ENCODE results near the gene U2AF1L4. TPM values are rescaled to one million over a fixed set of nuclear protein-coding genes. Genes with fewer than 3 reads are reported as not detected.

The U2AF1L4 gene
- total RNA-seq, 2 experiments from 2014 or later, result 23.3 to 24.0 TPM

DNA sequence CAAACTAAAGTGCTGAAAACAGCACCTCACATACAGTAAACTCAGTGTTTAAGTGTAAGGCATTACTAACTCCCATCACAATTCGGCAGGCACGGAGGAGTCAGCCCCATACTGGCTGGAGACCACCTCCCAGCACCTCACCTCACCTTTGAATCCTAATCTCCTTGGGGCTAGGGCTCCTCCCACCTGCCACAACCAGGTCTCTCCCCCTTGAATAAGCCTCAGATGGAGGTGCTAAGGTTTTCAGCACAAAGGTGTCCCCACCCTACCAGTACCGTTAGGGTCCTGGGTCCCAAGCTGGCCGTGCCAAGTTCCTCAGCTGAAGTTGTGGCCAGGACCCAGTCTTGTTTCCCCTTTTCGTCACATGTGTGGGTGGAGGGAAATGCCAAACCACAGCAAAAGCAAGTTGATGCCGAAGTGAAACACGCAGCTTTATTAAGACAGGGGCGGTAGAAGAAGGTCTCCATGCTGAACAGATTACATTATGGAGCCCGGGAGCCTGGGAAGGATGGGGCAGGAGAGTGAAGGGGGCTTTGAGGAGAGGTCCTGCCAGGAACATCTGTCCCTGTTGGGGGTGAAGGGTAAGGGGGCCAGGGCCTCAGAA is 3.0 kb downstream of the U2AF1L4 start, which contains the start of gene IGFLR1:
Gene IGFLR1, minus strand, starts transcription at position 332 of the 604 bp plus-strand sequence. CDS start 1,272 bp downstream, outside the sequence.
- no peak for ATAC-seq
- Mint-ChIP-seq H3K9me3 (ENCODE audit: insufficient read depth) (no peaks in the 10 kb centered on the region), H3K27ac (peak within 1 kb of the TSS; percentile 93), H3K27me3 (ENCODE audit: low read depth) (no peaks in the 10 kb centered on the region), H3K4me3 (peak within 1 kb of the TSS; percentile 93), H3K36me3 (ENCODE audit: low read depth) (peaks cover 32% of the 10 kb centered on the region), H3K4me1 (ENCODE audit: low read depth) (peaks cover 55% of the 10 kb centered on the region)
- DNase-seq, result peak; percentile 80
- CTCF ChIA-PET, result interaction anchor here (0.9 to 2.0 kb wide), 4 partner anchors 12 to 189 kb away, joined by 3 to 7 read pairs (median 4); no protein-coding TSS in a partner anchor
- POLR2A ChIA-PET, result interaction anchor here (0.9 to 4.3 kb wide), 4 partner anchors 24 to 42 kb away, joined by 3 to 14 read pairs (median 4); partner anchors contain the start of gene KMT2B

- H3K4me3 Mint-ChIP-seq, result peak overlapping the region; percentile 90
- H3K9me3 Mint-ChIP-seq (ENCODE audit: insufficient read depth), result no peaks in the 10 kb centered on the region
- H3K4me1 Mint-ChIP-seq (ENCODE audit: low read depth), result peaks cover 54% of the 10 kb centered on the region
- peaks cover 37% of the 10 kb centered on the region for H3K36me3 Mint-ChIP-seq (ENCODE audit: low read depth)
- no peak for ATAC-seq
- CTCF ChIA-PET, result interaction anchor here (0.6 to 1.7 kb wide), 7 partner anchors 18 to 191 kb away, joined by 3 to 10 read pairs (median 7); no protein-coding TSS in a partner anchor
- POLR2A ChIA-PET, result interaction anchor here (0.5 to 4.3 kb wide), 9 partner anchors 10 to 154 kb away, joined by 3 to 14 read pairs (median 4); partner anchors contain the start of gene KMT2B
- peak overlapping the region; percentile 93 for H3K27ac Mint-ChIP-seq
- DNase-seq, result no peak
- no peaks in the 10 kb centered on the region for H3K27me3 Mint-ChIP-seq (ENCODE audit: low read depth)
Observed at GRCh38 chr19:35741203-35741515, 4.1 kb downstream of the U2AF1L4 start.

DNA sequence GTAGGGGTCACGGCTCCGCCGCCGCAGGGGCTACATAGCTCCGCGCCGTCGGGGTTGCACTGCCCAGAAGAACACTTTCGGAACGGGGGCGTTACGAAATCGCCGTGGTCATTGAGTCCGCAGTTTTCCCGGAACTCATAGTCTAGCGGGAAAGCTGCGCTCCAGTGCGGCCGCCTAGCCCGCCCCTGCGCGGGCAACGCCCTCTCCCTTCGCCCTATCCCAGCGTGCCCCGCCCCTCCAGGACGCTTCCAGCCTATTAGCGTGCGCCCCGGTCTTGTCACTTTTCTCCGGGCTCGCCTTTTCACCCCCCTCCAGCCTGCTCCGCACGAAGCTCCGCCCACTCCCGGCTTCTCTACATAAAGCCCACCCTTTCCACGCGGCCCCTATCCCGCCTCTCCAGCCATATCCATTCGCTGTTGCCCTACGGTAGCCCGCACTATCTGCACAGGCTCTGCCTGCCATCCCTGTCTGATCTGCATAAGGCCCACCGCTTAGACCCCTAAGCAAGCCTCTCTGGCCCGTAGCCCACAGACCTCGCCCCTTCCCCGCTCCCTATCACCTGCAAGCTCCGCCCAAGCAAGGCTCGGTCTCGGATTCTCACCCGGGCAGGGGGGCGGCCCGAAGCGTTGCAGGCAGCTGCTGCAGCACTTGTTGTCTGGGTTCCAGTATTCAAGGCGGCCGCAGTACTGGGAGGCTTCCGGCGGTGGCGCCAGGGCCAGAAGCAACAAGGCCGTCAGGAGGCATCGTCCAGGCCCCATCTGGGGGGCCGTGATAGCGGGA is 4.6 kb downstream of the U2AF1L4 start:
- peak; percentile 74 for ATAC-seq
- DNase-seq, result peak; percentile 99
- Mint-ChIP-seq H3K36me3 (ENCODE audit: low read depth) (peaks cover 39% of the 10 kb centered on the region), H3K4me3 (peak overlapping the region; percentile 90), H3K27ac (peak overlapping the region; percentile 92), H3K4me1 (ENCODE audit: low read depth) (peaks cover 50% of the 10 kb centered on the region), H3K27me3 (ENCODE audit: low read depth) (no peaks in the 10 kb centered on the region), H3K9me3 (ENCODE audit: insufficient read depth) (no peaks in the 10 kb centered on the region)
- POLR2A ChIA-PET, result interaction anchor here (0.5 to 4.3 kb wide), 9 partner anchors 11 to 154 kb away, joined by 3 to 14 read pairs (median 4); partner anchors contain the start of gene KMT2B
- CTCF ChIA-PET, result interaction anchor here (0.6 to 1.7 kb wide), 10 partner anchors 13 to 192 kb away, joined by 3 to 10 read pairs (median 4); no protein-coding TSS in a partner anchor

DNA sequence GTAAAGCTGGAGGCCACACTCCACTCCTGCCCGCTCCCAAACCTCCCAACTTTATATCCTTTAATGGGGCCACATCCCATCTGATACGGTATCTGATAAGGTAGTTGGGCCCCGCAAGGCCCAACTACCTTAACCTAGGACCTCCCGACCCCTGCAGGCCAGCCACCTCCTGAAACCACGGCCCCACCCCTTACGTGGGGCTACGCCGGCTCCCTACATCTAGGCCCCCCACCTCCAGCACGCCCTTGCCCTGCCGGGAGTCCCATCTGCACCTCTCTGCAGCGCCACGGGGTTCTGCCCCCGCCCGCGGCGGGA is 5.2 kb downstream of the U2AF1L4 start:
- POLR2A ChIA-PET, result interaction anchor here (0.9 to 4.3 kb wide), 7 partner anchors 11 to 28 kb away, joined by 3 to 14 read pairs (median 5); partner anchors contain the start of gene KMT2B
- H3K36me3 Mint-ChIP-seq (ENCODE audit: low read depth), result peaks cover 43% of the 10 kb centered on the region

DNA sequence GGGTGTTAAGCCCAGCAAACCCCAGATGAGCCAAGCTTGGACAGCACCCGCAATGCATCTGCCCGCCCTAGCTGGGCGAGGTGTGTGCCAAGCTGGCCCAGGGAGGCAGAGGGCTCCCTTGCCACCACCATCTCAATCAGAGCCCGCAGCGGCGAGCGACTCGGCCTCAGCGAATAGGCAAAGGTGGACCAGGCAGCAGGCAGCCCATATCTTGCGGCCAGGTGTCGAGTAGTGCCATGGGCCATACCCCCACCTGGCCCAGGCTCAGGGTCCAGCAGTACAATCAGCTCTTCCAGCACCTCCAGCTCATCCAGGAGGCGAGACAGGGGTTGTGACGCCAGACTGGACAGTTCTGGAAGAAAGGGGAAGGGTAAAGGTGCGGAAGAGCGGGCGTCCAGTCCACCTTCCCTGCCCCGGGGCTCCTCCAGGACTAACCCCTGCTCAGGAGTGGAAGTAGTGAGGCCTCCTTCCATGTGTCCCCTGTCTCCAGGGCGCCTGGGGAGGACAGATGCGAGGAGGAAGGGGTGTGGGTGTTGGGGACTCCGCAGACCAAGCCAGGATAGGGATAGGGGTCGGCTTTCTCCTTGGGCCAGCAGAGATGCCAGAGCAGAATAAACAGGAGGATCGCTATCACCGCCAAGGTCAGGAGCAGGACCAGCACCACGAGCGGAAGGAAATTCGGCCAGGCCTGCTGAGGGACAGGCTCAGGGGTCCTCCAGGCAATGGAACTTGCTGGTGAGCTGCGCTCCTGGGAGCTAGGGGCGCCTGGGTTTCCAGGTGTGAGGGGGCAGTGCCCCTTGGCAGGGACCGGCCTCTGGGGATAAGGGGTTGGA is 5.7 kb downstream of the U2AF1L4 start:
- POLR2A ChIA-PET, result interaction anchor here (1.2 to 4.3 kb wide), 5 partner anchors 11 to 27 kb away, joined by 3 to 14 read pairs (median 5); partner anchors contain the start of gene KMT2B
- Mint-ChIP-seq H3K36me3 (ENCODE audit: low read depth) (peaks cover 47% of the 10 kb centered on the region), H3K4me3 (peak overlapping the region; percentile 90), H3K4me1 (ENCODE audit: low read depth) (peaks cover 46% of the 10 kb centered on the region), H3K27me3 (ENCODE audit: low read depth) (no peaks in the 10 kb centered on the region), H3K27ac (no peak overlapping the region), H3K9me3 (ENCODE audit: insufficient read depth) (no peaks in the 10 kb centered on the region)
- DNase-seq (no peak), ATAC-seq (no peak)
- CTCF ChIA-PET, result interaction anchor here (0.9 to 1.7 kb wide), 7 partner anchors 11 to 191 kb away, joined by 3 to 10 read pairs (median 7); no protein-coding TSS in a partner anchor

More for the DNA sequence above, 5.2 kb downstream of the U2AF1L4 start:
- peak overlapping the region; percentile 90 for H3K4me3 Mint-ChIP-seq
- ATAC-seq, result peak; percentile 17
- DNase-seq, result no peak
- peaks cover 48% of the 10 kb centered on the region for H3K4me1 Mint-ChIP-seq (ENCODE audit: low read depth)
- H3K27me3 Mint-ChIP-seq (ENCODE audit: low read depth), result no peaks in the 10 kb centered on the region
- peak overlapping the region; percentile 92 for H3K27ac Mint-ChIP-seq
- H3K9me3 Mint-ChIP-seq (ENCODE audit: insufficient read depth), result no peaks in the 10 kb centered on the region
- CTCF ChIA-PET, result interaction anchor here (0.9 to 1.7 kb wide), 9 partner anchors 12 to 191 kb away, joined by 3 to 10 read pairs (median 4); no protein-coding TSS in a partner anchor

GRCh38 chr19:35738887-35739229 is 6.4 kb downstream of the U2AF1L4 start:
- peak overlapping the region; percentile 25 for H3K4me3 Mint-ChIP-seq

GRCh38 chr19:35738021-35738886 is 7.0 kb downstream of the U2AF1L4 start:
- no peaks in the 10 kb centered on the region for H3K9me3 Mint-ChIP-seq (ENCODE audit: insufficient read depth)
- no peak for DNase-seq
- H3K36me3 Mint-ChIP-seq (ENCODE audit: low read depth), result peaks cover 53% of the 10 kb centered on the region
- H3K27ac Mint-ChIP-seq, result peak overlapping the region; percentile 46
- peaks cover 34% of the 10 kb centered on the region for H3K4me1 Mint-ChIP-seq (ENCODE audit: low read depth)
- no peak for ATAC-seq
- H3K4me3 Mint-ChIP-seq, result no peak overlapping the region
- ChIA-PET CTCF (interaction anchor here (0.8 to 2.4 kb wide), 4 partner anchors 19 to 81 kb away, joined by 3 to 18 read pairs (median 6); no protein-coding TSS in a partner anchor), POLR2A (interaction anchor here (1.1 to 1.7 kb wide), 3 partner anchors 11 to 36 kb away, joined by 3 to 7 read pairs (median 4); no protein-coding TSS in a partner anchor)
- H3K27me3 Mint-ChIP-seq (ENCODE audit: low read depth), result no peaks in the 10 kb centered on the region

More at GRCh38 chr19:35738887-35739229, 6.4 kb downstream of the U2AF1L4 start:
- ATAC-seq, result no peak
- Mint-ChIP-seq H3K36me3 (ENCODE audit: low read depth) (peaks cover 53% of the 10 kb centered on the region), H3K4me1 (ENCODE audit: low read depth) (peaks cover 40% of the 10 kb centered on the region), H3K27me3 (ENCODE audit: low read depth) (no peaks in the 10 kb centered on the region), H3K9me3 (ENCODE audit: insufficient read depth) (no peaks in the 10 kb centered on the region), H3K27ac (peak overlapping the region; percentile 46)
- ChIA-PET CTCF (interaction anchor here (2.4 kb wide), 1 partner anchor 43 kb away, joined by 18 read pairs; no protein-coding TSS in a partner anchor), POLR2A (no interaction called here)
- DNase-seq, result no peak

DNA sequence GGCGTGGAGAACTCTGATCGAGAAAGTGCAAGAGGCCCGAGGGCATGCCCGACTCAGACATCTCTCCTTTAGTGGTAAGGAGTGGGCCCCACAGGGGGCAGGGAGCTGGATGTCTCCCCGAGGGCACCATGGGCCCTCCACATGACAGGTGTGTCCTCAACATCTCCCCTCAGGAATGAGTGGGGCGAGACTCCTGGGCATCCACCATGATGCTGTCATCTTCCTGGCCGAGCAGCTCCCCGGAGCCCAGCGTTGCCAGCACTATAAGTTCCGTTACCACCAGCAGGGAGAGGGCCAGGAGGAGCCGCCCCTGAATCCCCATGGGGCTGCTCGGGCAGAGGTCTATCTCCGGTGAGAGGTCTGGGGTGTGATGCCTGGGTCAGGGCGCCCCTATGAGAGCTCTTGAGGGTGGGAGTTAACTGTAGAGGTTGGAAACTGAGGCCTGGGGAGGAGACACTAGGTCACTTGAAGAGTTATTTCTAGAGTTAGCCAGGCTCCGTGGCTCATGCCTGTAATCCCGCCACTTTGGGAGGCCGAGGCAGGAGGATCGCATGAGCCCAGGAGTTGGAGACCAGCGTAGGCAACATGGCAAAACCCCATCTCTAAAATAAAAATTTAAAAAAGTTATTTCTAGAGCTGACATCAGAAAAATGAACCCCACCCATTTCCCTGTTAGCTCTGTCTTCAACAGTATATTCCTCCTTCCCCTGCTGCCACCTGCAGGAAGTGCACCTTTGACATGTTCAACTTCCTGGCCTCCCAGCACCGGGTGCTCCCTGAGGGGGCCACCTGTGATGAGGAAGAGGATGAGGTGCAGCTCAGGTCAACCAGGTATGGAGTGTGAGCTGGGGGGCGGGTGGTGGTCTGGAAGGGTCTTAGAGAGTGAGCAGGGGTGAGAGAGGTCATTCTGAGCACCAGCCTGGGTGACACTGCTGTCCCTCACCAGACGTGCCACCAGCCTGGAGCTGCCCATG is 8.0 kb downstream of the U2AF1L4 start:
- H3K4me1 Mint-ChIP-seq (ENCODE audit: low read depth), result peaks cover 26% of the 10 kb centered on the region
- H3K4me3 Mint-ChIP-seq, result no peak overlapping the region
- ATAC-seq (no peak), DNase-seq (peak; percentile 58)
- H3K36me3 Mint-ChIP-seq (ENCODE audit: low read depth), result peaks cover 45% of the 10 kb centered on the region
- no peaks in the 10 kb centered on the region for H3K27me3 Mint-ChIP-seq (ENCODE audit: low read depth)
- POLR2A ChIA-PET, result interaction anchor here (1.0 to 1.7 kb wide), 4 partner anchors 10 to 35 kb away, joined by 3 to 7 read pairs (median 4); no protein-coding TSS in a partner anchor
- H3K9me3 Mint-ChIP-seq (ENCODE audit: insufficient read depth), result no peaks in the 10 kb centered on the region
- peak overlapping the region; percentile 73 for H3K27ac Mint-ChIP-seq
- CTCF ChIA-PET, result interaction anchor here (0.8 to 2.4 kb wide), 7 partner anchors 11 to 83 kb away, joined by 3 to 18 read pairs (median 4); partner anchors contain the start of gene LIN37

GRCh38 chr19:35734889-35735288 is 10.3 kb downstream of the U2AF1L4 start:
- H3K27me3 Mint-ChIP-seq (ENCODE audit: low read depth), result no peaks in the 10 kb centered on the region
- DNase-seq (no peak), ATAC-seq (no peak)
- no peaks in the 10 kb centered on the region for H3K9me3 Mint-ChIP-seq (ENCODE audit: insufficient read depth)
- H3K4me1 Mint-ChIP-seq (ENCODE audit: low read depth), result peaks cover 19% of the 10 kb centered on the region
- ChIA-PET CTCF (no interaction called here), POLR2A (no interaction called here)
- no peak overlapping the region for H3K27ac Mint-ChIP-seq
- H3K36me3 Mint-ChIP-seq (ENCODE audit: low read depth), result peaks cover 59% of the 10 kb centered on the region
- H3K4me3 Mint-ChIP-seq, result no peak overlapping the region
